GOT3 (cell line): Measurements from ENCODE around the gene ALDH8A1.

Source experiments
- DNase-seq: peaks from one replicate; lab custom pipeline; 2025; ENCODE audit warnings: mixed read lengths; lab: John Stamatoyannopoulos, UW

The ALDH8A1 gene

GRCh38 chr6:134950482-134950881 is 581 bp upstream of the ALDH8A1 start:
- DNase-seq, result no peak

GRCh38 chr6:134948691-134949090 is 1.2 kb downstream of the ALDH8A1 start:
- no peak for DNase-seq

GRCh38 chr6:134948142-134948541 is 1.8 kb downstream of the ALDH8A1 start:
- DNase-seq, result no peak

- DNase-seq, result no peak
Measured at GRCh38 chr6:134945045-134945444, 4.9 kb downstream of the ALDH8A1 start.

- no peak for DNase-seq
Measured at GRCh38 chr6:134943522-134944111, 6.3 kb downstream of the ALDH8A1 start.

- no peak for DNase-seq
Measured at GRCh38 chr6:134938896-134939295, 11.0 kb downstream of the ALDH8A1 start.

- no peak for DNase-seq
Measured at GRCh38 chr6:134937426-134937825, 12.5 kb downstream of the ALDH8A1 start.

- no peak for DNase-seq
Measured at GRCh38 chr6:134936931-134937330, 13.0 kb downstream of the ALDH8A1 start.

- DNase-seq, result no peak
Measured at GRCh38 chr6:134936476-134936875, 13.4 kb downstream of the ALDH8A1 start.

- DNase-seq, result no peak
Measured at GRCh38 chr6:134934793-134935485, 15.0 kb downstream of the ALDH8A1 start.

- DNase-seq, result no peak
Measured at GRCh38 chr6:134932535-134933470, 17.1 kb downstream of the ALDH8A1 start.

GRCh38 chr6:134932098-134932497 is 17.8 kb downstream of the ALDH8A1 start:
- DNase-seq, result no peak

GRCh38 chr6:134930463-134930862 is 19.4 kb downstream of the ALDH8A1 start:
- no peak for DNase-seq

- no peak for DNase-seq
Measured at GRCh38 chr6:134928151-134928900, 21.6 kb downstream of the ALDH8A1 start.

GRCh38 chr6:134925800-134926199 is 24.1 kb downstream of the ALDH8A1 start:
- no peak for DNase-seq

- no peak for DNase-seq
Measured at GRCh38 chr6:134921721-134922261, 28.1 kb downstream of the ALDH8A1 start.

- no peak for DNase-seq
Measured at GRCh38 chr6:134921276-134921675, 28.6 kb downstream of the ALDH8A1 start.

- no peak for DNase-seq
Measured at GRCh38 chr6:134920422-134920821, 29.5 kb downstream of the ALDH8A1 start.

- DNase-seq, result no peak
Measured at GRCh38 chr6:134918418-134918961, 31.4 kb downstream of the ALDH8A1 start.

GRCh38 chr6:134911547-134911946 is 38.4 kb downstream of the ALDH8A1 start:
- no peak for DNase-seq

- DNase-seq, result no peak
Measured at GRCh38 chr6:134910593-134910935, 39.3 kb downstream of the ALDH8A1 start.
